HCT116 (cell line): ENCODE data around the gene CHAF1A.

Experiments used
- POLR2AphosphoS5 ChIP-seq: IDR thresholded peaks from 2 replicates; pipeline ENCODE4 v1.6.1; 2011; ENCODE audit warnings: mild to moderate bottlenecking, low read depth, low read length, moderate library complexity
- SRF ChIP-seq: IDR thresholded peaks from 2 replicates; pipeline ENCODE4 v1.6.1; 2012; ENCODE audit warnings: low read depth
- TF ChIP-seq, protein P1 (sequence below), 3 experiments: fragments of 200-600 bp in 1 of 3; sonication (generic) in 1 of 3; IDR thresholded peaks in 2 of 3; conservative IDR thresholded peaks in 1 of 3; 2 replicates each; pipeline ENCODE4 v1.5.1; 2012 to 2017; ENCODE audit warnings: low read depth in 2 of 3, low read length in 2 of 3, antibody characterized with exemption in 1 of 3, borderline replicate concordance in 1 of 3, control low read depth in 1 of 3, mild to moderate bottlenecking in 1 of 3, mixed read lengths in 1 of 3, mixed run types in 1 of 3, moderate library complexity in 1 of 3; ENCODE audit not compliant: insufficient read depth in 1 of 3

DNA sequence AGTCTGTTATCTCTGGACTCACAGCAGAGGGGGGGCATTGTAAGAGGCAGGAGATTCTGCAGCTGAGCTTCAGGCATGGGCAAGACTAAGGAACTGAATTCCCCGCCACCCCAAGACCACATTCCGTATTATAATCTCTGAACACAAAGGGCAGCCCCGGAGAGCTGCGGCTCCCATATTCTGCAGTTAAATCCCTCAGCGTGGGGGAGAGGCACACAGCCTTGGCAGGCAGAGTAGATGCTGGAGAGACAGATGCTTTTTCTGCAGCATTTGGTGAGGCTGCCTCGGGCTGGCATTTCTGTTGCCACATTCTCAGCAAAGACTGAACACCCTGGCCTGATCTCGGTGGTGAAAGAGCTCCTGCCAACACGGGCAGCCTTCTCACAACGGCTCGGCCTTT lies 12.9 kb downstream of the CHAF1A start:
- TF ChIP-seq, protein P1, sequence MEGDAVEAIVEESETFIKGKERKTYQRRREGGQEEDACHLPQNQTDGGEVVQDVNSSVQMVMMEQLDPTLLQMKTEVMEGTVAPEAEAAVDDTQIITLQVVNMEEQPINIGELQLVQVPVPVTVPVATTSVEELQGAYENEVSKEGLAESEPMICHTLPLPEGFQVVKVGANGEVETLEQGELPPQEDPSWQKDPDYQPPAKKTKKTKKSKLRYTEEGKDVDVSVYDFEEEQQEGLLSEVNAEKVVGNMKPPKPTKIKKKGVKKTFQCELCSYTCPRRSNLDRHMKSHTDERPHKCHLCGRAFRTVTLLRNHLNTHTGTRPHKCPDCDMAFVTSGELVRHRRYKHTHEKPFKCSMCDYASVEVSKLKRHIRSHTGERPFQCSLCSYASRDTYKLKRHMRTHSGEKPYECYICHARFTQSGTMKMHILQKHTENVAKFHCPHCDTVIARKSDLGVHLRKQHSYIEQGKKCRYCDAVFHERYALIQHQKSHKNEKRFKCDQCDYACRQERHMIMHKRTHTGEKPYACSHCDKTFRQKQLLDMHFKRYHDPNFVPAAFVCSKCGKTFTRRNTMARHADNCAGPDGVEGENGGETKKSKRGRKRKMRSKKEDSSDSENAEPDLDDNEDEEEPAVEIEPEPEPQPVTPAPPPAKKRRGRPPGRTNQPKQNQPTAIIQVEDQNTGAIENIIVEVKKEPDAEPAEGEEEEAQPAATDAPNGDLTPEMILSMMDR (IDR thresholded peaks at IDR 0.05 in 2 of 3, conservative IDR thresholded peaks at IDR 0.05 in 1 of 3; ENCODE audit: borderline replicate concordance in 1 of 3, insufficient read depth in 1 of 3, low read depth in 2 of 3, low read length in 2 of 3), result no peak
- TF ChIP-seq SRF (no peak), POLR2AphosphoS5 (no peak)
